ENCODE data around the gene TFF3. TPM values are rescaled to one million over a fixed set of nuclear protein-coding genes. Genes with fewer than 3 reads are reported as not detected.

Gene TFF3
- total and polyA plus RNA-seq, 2 experiments from 2014 or later = 1.2 to 3.3 TPM

DNA sequence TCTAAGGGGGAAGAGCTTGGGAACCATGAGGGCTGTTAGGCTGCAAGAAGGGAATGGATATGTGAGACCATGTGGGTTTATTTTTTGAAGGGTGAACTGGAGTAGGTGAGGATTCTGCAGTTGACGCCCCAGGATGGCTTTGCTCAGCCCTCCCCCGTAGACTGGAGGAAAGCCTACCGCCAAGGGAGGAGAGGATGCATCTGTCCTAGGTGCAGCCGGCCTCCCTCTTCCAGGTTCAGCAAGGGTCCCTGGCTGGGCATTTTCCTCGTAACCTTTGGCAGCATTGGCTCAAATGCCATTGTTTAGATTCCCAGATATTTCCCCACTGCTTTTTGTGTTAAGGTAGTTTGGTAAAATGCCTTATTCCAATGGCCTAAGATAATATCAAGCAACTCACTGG lies 16.6 kb downstream of the TFF3 start:
- Histone ChIP-seq H3K79me2 (replicated peaks; ENCODE audit: insufficient read depth) (no peaks in the 10 kb centered on the region), H3F3A (replicated peaks; ENCODE audit: low read depth) (no peaks in the 10 kb centered on the region), H3K4me1 (ENCODE audit: insufficient read depth) (no peaks in the 10 kb centered on the region), H3K9me2 (ENCODE audit: insufficient read depth) (no peaks in the 10 kb centered on the region), H3K27me3 (ENCODE audit: insufficient read depth) (no peaks in the 10 kb centered on the region), H2AFZ (no peak overlapping the region), H3K36me3 (ENCODE audit: insufficient read depth) (no peaks in the 10 kb centered on the region), H4K20me1 (replicated peaks; ENCODE audit: insufficient read depth) (no peaks in the 10 kb centered on the region), H3K4me2 (no peak overlapping the region), H3K4me3 (no peak overlapping the region), H3K27ac (ENCODE audit: low read depth) (no peak overlapping the region)
- Mint-ChIP-seq H3K27me3 (ENCODE audit: insufficient read depth, low read depth, poor library complexity) (peaks cover 17% of the 10 kb centered on the region), H3K27ac (no peak overlapping the region), H3K36me3 (ENCODE audit: low read depth) (peaks cover 2% of the 10 kb centered on the region; the same call in 1 of the 3 replicates), H3K4me3 (no peak overlapping the region), H3K9me3 (no peaks in the 10 kb centered on the region), H3K4me1 (peaks cover 9% of the 10 kb centered on the region)
- no peak for TF ChIP-seq ZNF331 (CRISPR knock-in tag; IDR thresholded peaks at IDR 0.05; ENCODE audit: low read depth)
- no peak for TF ChIP-seq EZH2 (IDR thresholded peaks at IDR 0.05; ENCODE audit: low read depth, unreplicated experiment)
- TF ChIP-seq, protein P1, sequence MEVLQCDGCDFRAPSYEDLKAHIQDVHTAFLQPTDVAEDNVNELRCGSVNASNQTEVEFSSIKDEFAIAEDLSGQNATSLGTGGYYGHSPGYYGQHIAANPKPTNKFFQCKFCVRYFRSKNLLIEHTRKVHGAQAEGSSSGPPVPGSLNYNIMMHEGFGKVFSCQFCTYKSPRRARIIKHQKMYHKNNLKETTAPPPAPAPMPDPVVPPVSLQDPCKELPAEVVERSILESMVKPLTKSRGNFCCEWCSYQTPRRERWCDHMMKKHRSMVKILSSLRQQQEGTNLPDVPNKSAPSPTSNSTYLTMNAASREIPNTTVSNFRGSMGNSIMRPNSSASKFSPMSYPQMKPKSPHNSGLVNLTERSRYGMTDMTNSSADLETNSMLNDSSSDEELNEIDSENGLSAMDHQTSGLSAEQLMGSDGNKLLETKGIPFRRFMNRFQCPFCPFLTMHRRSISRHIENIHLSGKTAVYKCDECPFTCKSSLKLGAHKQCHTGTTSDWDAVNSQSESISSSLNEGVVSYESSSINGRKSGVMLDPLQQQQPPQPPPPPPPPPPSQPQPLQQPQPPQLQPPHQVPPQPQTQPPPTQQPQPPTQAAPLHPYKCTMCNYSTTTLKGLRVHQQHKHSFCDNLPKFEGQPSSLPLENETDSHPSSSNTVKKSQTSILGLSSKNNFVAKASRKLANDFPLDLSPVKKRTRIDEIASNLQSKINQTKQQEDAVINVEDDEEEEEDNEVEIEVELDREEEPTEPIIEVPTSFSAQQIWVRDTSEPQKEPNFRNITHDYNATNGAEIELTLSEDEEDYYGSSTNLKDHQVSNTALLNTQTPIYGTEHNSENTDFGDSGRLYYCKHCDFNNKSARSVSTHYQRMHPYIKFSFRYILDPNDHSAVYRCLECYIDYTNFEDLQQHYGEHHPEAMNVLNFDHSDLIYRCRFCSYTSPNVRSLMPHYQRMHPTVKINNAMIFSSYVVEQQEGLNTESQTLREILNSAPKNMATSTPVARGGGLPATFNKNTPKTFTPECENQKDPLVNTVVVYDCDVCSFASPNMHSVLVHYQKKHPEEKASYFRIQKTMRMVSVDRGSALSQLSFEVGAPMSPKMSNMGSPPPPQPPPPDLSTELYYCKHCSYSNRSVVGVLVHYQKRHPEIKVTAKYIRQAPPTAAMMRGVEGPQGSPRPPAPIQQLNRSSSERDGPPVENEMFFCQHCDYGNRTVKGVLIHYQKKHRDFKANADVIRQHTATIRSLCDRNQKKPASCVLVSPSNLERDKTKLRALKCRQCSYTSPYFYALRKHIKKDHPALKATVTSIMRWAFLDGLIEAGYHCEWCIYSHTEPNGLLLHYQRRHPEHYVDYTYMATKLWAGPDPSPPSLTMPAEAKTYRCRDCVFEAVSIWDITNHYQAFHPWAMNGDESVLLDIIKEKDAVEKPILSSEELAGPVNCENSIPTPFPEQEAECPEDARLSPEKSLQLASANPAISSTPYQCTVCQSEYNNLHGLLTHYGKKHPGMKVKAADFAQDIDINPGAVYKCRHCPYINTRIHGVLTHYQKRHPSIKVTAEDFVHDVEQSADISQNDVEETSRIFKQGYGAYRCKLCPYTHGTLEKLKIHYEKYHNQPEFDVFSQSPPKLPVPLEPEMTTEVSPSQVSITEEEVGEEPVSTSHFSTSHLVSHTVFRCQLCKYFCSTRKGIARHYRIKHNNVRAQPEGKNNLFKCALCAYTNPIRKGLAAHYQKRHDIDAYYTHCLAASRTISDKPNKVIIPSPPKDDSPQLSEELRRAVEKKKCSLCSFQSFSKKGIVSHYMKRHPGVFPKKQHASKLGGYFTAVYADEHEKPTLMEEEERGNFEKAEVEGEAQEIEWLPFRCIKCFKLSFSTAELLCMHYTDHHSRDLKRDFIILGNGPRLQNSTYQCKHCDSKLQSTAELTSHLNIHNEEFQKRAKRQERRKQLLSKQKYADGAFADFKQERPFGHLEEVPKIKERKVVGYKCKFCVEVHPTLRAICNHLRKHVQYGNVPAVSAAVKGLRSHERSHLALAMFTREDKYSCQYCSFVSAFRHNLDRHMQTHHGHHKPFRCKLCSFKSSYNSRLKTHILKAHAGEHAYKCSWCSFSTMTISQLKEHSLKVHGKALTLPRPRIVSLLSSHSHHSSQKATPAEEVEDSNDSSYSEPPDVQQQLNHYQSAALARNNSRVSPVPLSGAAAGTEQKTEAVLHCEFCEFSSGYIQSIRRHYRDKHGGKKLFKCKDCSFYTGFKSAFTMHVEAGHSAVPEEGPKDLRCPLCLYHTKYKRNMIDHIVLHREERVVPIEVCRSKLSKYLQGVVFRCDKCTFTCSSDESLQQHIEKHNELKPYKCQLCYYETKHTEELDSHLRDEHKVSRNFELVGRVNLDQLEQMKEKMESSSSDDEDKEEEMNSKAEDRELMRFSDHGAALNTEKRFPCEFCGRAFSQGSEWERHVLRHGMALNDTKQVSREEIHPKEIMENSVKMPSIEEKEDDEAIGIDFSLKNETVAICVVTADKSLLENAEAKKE (CRISPR knock-in tag; IDR thresholded peaks at IDR 0.05) = no peak
- no peak for TF ChIP-seq STAT1 (IDR thresholded peaks at IDR 0.05; ENCODE audit: unreplicated experiment)
- no peak for TF ChIP-seq NANOG (IDR thresholded peaks at IDR 0.05; ENCODE audit: borderline replicate concordance)
- TF ChIP-seq, protein P2, sequence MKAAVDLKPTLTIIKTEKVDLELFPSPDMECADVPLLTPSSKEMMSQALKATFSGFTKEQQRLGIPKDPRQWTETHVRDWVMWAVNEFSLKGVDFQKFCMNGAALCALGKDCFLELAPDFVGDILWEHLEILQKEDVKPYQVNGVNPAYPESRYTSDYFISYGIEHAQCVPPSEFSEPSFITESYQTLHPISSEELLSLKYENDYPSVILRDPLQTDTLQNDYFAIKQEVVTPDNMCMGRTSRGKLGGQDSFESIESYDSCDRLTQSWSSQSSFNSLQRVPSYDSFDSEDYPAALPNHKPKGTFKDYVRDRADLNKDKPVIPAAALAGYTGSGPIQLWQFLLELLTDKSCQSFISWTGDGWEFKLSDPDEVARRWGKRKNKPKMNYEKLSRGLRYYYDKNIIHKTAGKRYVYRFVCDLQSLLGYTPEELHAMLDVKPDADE (IDR thresholded peaks at IDR 0.05) = no peak
- no peak for TF ChIP-seq EZH2phosphoT487 (IDR thresholded peaks at IDR 0.05; ENCODE audit: unreplicated experiment)
- TF ChIP-seq ZNF114 (CRISPR knock-in tag; IDR thresholded peaks at IDR 0.05) = no peak
- TF ChIP-seq POLR2AphosphoS5 (IDR thresholded peaks at IDR 0.05; ENCODE audit: low read depth) = no peak
- TF ChIP-seq JUNB (IDR thresholded peaks at IDR 0.05; ENCODE audit: unreplicated experiment) = no peak
- TF ChIP-seq, protein P3, sequence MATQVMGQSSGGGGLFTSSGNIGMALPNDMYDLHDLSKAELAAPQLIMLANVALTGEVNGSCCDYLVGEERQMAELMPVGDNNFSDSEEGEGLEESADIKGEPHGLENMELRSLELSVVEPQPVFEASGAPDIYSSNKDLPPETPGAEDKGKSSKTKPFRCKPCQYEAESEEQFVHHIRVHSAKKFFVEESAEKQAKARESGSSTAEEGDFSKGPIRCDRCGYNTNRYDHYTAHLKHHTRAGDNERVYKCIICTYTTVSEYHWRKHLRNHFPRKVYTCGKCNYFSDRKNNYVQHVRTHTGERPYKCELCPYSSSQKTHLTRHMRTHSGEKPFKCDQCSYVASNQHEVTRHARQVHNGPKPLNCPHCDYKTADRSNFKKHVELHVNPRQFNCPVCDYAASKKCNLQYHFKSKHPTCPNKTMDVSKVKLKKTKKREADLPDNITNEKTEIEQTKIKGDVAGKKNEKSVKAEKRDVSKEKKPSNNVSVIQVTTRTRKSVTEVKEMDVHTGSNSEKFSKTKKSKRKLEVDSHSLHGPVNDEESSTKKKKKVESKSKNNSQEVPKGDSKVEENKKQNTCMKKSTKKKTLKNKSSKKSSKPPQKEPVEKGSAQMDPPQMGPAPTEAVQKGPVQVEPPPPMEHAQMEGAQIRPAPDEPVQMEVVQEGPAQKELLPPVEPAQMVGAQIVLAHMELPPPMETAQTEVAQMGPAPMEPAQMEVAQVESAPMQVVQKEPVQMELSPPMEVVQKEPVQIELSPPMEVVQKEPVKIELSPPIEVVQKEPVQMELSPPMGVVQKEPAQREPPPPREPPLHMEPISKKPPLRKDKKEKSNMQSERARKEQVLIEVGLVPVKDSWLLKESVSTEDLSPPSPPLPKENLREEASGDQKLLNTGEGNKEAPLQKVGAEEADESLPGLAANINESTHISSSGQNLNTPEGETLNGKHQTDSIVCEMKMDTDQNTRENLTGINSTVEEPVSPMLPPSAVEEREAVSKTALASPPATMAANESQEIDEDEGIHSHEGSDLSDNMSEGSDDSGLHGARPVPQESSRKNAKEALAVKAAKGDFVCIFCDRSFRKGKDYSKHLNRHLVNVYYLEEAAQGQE (IDR thresholded peaks at IDR 0.05; ENCODE audit: unreplicated experiment) = no peak
- no peak for TF ChIP-seq CREB1 (CRISPR knock-in tag; IDR thresholded peaks at IDR 0.05; ENCODE audit: low read depth)
- TF ChIP-seq, protein P4, sequence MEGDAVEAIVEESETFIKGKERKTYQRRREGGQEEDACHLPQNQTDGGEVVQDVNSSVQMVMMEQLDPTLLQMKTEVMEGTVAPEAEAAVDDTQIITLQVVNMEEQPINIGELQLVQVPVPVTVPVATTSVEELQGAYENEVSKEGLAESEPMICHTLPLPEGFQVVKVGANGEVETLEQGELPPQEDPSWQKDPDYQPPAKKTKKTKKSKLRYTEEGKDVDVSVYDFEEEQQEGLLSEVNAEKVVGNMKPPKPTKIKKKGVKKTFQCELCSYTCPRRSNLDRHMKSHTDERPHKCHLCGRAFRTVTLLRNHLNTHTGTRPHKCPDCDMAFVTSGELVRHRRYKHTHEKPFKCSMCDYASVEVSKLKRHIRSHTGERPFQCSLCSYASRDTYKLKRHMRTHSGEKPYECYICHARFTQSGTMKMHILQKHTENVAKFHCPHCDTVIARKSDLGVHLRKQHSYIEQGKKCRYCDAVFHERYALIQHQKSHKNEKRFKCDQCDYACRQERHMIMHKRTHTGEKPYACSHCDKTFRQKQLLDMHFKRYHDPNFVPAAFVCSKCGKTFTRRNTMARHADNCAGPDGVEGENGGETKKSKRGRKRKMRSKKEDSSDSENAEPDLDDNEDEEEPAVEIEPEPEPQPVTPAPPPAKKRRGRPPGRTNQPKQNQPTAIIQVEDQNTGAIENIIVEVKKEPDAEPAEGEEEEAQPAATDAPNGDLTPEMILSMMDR (conservative IDR thresholded peaks at IDR 0.05; ENCODE audit: low read depth in 2 of 2) = no peak
- no peak for ATAC-seq
- DNase-seq (ENCODE audit: low spot score) = no peak

Data from GM23338 (cell line).